DND-41 (cell line): ENCODE data around the gene ME3.
A peak's percentile ranks its signal among the peaks of the same experiment; 100 is the strongest.

Experiments used
- ATAC-seq: fragments of 200-7000 bp; cut with Tn5 transposase; 3 replicates; pipeline ENCODE4 v1.9.1; 2021; ENCODE audit warnings: low read depth; ENCODE audit not compliant: insufficient read depth
- DNase-seq: peaks from one replicate; pipeline ENCODE4 v3.0.0-alpha.2; 2020
- H2AFZ ChIP-seq: 2 replicates; pipeline ENCODE4 v1.6.0; 2012; ENCODE audit warnings: low read depth, low read length
- H3K27ac ChIP-seq: 2 replicates; pipeline ENCODE4 v1.5.1; 2012; ENCODE audit warnings: low read length, inconsistent platforms
- H3K27me3 ChIP-seq: fragments of 200-600 bp; sonication (generic); 2 replicates; pipeline ENCODE4 v1.6.0; 2012; ENCODE audit warnings: low read length, mild to moderate bottlenecking, inconsistent platforms; ENCODE audit not compliant: insufficient read depth, poor library complexity
- H3K36me3 ChIP-seq: 2 replicates; pipeline ENCODE4 v1.5.1; 2012; ENCODE audit warnings: low read length, inconsistent platforms; ENCODE audit not compliant: insufficient read depth
- H3K4me1 ChIP-seq: 2 replicates; pipeline ENCODE4 v1.5.1; 2012; ENCODE audit warnings: mild to moderate bottlenecking, low read length; ENCODE audit not compliant: insufficient read depth
- H3K4me2 ChIP-seq: 2 replicates; pipeline ENCODE4 v1.6.0; 2012; ENCODE audit warnings: mild to moderate bottlenecking, moderate library complexity, low read length, inconsistent platforms; ENCODE audit not compliant: insufficient read depth
- H3K4me3 ChIP-seq, 2 experiments: fragments of 200-600 bp in 1 of 2; shearing (Covaris generic) in 1 of 2; 2 replicates each; pipeline ENCODE4 v1.5.1; 2012 to 2016; ENCODE audit warnings: inconsistent platforms in 2 of 2, low read length in 2 of 2, mild to moderate bottlenecking in 2 of 2, low read depth in 1 of 2, moderate library complexity in 1 of 2
- H3K79me2 ChIP-seq: 2 replicates; pipeline ENCODE4 v1.6.0; 2012; ENCODE audit warnings: low read length, inconsistent platforms; ENCODE audit not compliant: insufficient read depth
- H3K9ac ChIP-seq: 2 replicates; pipeline ENCODE4 v1.6.0; 2012; ENCODE audit warnings: low read depth, mild to moderate bottlenecking, inconsistent platforms, low read length, moderate library complexity
- H3K9me3 ChIP-seq: 2 replicates; pipeline ENCODE4 v1.5.1; 2012; ENCODE audit warnings: low read length, moderate library complexity, mild to moderate bottlenecking, inconsistent platforms; ENCODE audit not compliant: insufficient read depth, severe bottlenecking
- H4K20me1 ChIP-seq: 2 replicates; pipeline ENCODE4 v1.6.0; 2012; ENCODE audit warnings: low read length; ENCODE audit not compliant: insufficient read depth
- EZH2 ChIP-seq: IDR thresholded peaks from 3 replicates; pipeline ENCODE4 v1.6.1; 2012; ENCODE audit warnings: borderline replicate concordance, low read depth, mild to moderate bottlenecking, moderate library complexity, low read length, inconsistent platforms; ENCODE audit not compliant: severe bottlenecking
- TF ChIP-seq, protein P1 (sequence below): IDR thresholded peaks from 2 replicates; pipeline ENCODE4 v1.5.1; 2012; ENCODE audit warnings: borderline replicate concordance, low read length, moderate library complexity, mild to moderate bottlenecking; ENCODE audit not compliant: poor library complexity, severe bottlenecking; ENCODE audit errors: extremely low read depth

ME3 gene

DNA sequence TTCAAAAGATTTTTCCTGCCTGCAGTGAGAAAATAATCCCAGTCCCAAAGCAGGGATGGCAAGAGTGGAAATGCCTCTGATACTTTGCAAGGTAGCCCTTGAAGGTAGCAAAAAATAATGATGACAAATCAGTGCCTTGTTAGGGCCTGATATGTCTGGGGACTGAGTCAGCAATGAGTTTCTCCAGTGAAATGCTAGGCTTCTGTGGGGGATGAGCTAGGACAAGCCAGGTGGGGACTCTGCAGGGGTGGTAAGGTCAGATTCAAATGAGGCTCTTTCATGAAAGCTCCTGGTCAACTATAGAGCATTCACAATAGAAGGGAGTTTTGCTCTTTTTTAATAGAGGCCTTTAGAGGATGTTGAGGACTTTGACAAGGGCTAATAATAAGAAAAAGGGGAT lies 77.7 kb downstream of the ME3 start:
- Histone ChIP-seq H3K4me2 (no peak overlapping the region), H3K9ac (no peak overlapping the region), H3K9me3 (no peaks in the 10 kb centered on the region), H3K4me3 (no peak overlapping the region), H3K4me1 (peaks cover 7% of the 10 kb centered on the region), H3K27ac (no peak overlapping the region), H2AFZ (no peak overlapping the region), H3K36me3 (no peaks in the 10 kb centered on the region), H4K20me1 (no peaks in the 10 kb centered on the region), H3K79me2 (no peaks in the 10 kb centered on the region), H3K27me3 (no peaks in the 10 kb centered on the region)
- no peak for DNase-seq
- no peak for ATAC-seq
- TF ChIP-seq, protein P1, sequence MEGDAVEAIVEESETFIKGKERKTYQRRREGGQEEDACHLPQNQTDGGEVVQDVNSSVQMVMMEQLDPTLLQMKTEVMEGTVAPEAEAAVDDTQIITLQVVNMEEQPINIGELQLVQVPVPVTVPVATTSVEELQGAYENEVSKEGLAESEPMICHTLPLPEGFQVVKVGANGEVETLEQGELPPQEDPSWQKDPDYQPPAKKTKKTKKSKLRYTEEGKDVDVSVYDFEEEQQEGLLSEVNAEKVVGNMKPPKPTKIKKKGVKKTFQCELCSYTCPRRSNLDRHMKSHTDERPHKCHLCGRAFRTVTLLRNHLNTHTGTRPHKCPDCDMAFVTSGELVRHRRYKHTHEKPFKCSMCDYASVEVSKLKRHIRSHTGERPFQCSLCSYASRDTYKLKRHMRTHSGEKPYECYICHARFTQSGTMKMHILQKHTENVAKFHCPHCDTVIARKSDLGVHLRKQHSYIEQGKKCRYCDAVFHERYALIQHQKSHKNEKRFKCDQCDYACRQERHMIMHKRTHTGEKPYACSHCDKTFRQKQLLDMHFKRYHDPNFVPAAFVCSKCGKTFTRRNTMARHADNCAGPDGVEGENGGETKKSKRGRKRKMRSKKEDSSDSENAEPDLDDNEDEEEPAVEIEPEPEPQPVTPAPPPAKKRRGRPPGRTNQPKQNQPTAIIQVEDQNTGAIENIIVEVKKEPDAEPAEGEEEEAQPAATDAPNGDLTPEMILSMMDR, result no peak
- TF ChIP-seq EZH2, result no peak

DNA sequence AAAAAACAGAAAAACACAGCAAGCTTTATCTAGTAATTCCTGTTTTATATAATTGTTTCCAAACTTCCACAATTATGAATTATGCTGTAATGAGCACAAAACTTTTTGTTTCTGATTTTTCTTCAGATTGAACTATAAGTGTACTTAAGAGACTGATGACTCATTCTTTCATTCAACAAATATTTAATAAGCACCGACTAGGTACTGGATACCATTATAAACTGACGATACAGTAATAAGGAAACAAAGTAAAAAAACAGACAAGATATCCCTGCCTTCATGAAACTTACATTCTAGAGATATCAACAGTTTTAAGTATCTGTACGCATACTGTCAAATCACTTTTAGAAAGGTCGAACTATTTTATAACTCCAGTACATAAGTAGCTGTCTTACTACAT lies 78.6 kb downstream of the ME3 start:
- no peaks in the 10 kb centered on the region for H4K20me1 ChIP-seq
- no peaks in the 10 kb centered on the region for H3K36me3 ChIP-seq
- ATAC-seq (no peak), DNase-seq (no peak)
- no peaks in the 10 kb centered on the region for H3K9me3 ChIP-seq
- H2AFZ ChIP-seq, result no peak overlapping the region
- TF ChIP-seq, protein P1, result no peak
- no peak for TF ChIP-seq EZH2
- H3K4me3 ChIP-seq, result no peak overlapping the region
- no peaks in the 10 kb centered on the region for H3K79me2 ChIP-seq
- peaks cover 7% of the 10 kb centered on the region for H3K4me1 ChIP-seq
- H3K9ac ChIP-seq, result no peak overlapping the region
- H3K27me3 ChIP-seq, result no peaks in the 10 kb centered on the region
- no peak overlapping the region for H3K27ac ChIP-seq
- no peak overlapping the region for H3K4me2 ChIP-seq

DNA sequence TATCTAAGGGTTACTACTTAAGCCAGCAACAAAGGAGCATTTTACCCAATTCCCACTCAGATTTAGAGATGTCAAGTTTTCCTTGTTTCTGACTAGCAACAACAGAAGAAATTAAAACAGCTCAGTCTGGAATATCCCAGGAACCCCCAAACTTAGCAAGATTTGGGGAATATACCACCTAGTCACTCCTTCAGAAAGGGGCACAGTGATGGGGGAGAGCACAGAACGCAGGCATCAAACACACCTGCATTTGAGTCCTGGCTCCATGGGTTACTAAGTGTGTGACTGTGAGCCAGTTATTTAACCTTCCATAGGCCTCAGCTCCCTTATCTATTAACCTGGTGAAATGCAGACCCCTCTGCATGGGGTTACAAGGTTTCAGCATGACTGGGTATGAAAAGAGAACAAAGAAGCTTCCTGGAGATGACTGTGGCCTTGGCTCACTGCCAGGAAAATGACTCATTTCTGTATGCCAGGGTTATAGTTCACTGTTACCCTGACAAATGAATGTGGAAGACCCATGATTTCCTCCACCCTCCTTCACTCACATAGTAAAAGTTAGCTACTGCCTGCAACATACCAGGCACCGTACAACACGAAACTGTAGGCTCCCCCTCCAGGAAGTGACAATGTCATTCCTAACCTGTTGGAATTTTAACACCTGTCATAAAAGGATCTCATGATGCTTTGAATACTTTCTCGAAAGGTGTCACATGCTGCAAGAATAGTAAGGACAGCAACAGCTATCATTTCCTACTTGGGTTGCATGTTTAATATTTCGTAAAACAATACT lies 79.6 kb downstream of the ME3 start:
- Histone ChIP-seq H3K9ac (no peak overlapping the region), H3K4me1 (peaks cover 7% of the 10 kb centered on the region), H3K4me2 (no peak overlapping the region)

More for the DNA sequence above, 79.6 kb downstream of the ME3 start:
- Histone ChIP-seq H3K36me3 (no peaks in the 10 kb centered on the region), H3K27me3 (no peaks in the 10 kb centered on the region), H3K79me2 (no peaks in the 10 kb centered on the region), H4K20me1 (no peaks in the 10 kb centered on the region), H2AFZ (no peak overlapping the region), H3K27ac (no peak overlapping the region), H3K9me3 (no peaks in the 10 kb centered on the region), H3K4me3 (no peak overlapping the region)
- ATAC-seq (peak; percentile 94), DNase-seq (peak; percentile 66)
- TF ChIP-seq, protein P1, result no peak
- no peak for TF ChIP-seq EZH2
